GM19372 (cell line): ENCODE results near the gene ANTXR1.

Experiments
- ATAC-seq: cut with Tn5 transposase; IDR thresholded peaks from one replicate; pipeline ENCODE4 v1.9.1; 2021; ENCODE audit warnings: mild to moderate bottlenecking, low read depth, moderate library complexity; ENCODE audit not compliant: unreplicated experiment

ANTXR1 gene

DNA sequence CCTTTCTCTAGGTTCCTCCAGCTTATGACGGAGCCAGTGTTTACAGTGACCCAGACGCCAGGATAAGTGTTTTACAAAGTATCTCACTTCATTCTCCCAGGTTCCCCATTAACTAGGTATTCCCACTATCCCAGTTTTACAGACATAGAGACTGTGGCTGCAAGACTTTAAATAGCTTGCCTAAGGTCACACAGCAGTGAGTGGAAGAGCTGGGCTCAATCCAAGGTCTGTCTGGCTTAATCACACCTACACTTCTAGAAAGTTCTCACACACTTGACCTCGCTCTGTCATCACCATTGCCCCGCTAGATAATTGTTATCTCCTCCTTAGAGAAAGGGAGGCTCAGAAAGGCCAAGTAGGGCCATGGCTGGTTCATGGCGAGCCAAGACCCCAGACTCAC lies 110.2 kb downstream of the ANTXR1 start:
- no peak for ATAC-seq

DNA sequence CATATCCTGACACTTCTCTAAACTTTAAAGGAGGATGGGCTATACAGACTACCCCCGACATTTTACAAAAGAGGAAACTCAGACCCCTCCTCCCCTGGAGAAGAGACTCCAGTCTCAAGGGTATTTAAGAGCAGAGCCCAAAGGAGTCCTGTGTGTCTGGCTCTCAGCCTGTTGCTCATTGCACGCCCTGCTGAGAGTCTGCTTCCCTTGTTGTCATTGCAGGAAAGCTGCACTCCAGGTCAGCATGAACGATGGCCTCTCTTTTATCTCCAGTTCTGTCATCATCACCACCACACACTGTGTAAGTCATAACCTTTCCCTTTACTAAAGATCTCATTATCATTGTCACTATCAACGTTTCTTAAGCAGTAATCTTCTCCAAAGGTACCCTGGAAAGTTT lies 111.4 kb downstream of the ANTXR1 start:
- no peak for ATAC-seq

DNA sequence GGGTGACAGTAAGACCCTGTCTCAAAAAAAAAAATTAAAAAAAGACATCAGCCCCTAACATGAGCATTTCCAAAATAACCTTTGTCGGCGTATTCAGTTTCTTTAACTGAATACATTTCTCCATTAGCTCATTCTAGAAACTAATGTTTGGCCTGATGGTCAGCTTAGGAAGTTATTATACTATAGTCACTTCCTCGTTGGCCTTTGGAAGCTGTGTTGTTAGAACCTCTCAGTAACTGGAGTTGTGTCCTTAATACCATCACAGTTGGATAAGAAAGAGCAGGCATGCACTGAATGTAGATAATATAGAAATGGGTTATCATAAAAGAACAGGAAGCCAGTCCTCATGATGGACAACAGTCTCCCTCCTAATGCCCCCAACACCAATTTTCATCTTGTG lies 112.8 kb downstream of the ANTXR1 start:
- ATAC-seq, result no peak

DNA sequence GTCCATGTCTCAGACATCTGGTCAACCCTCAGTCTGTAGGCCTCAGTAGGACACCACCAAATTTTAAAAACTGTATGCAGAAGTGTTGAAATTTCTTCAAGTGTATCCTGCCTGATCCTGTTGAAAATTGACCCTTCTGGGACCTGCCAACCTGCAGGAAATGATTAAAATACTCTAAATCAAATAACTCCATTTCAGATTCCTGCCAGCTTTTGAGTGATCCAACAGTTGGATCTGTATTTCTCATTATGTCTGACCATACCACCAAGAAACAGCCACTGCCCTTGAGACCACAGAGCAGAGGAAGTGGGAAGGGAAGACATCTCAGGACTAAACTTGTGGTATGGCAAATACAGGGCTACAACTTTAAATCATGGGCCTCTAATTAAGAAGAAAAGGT lies 113.4 kb downstream of the ANTXR1 start:
- ATAC-seq, result no peak

DNA sequence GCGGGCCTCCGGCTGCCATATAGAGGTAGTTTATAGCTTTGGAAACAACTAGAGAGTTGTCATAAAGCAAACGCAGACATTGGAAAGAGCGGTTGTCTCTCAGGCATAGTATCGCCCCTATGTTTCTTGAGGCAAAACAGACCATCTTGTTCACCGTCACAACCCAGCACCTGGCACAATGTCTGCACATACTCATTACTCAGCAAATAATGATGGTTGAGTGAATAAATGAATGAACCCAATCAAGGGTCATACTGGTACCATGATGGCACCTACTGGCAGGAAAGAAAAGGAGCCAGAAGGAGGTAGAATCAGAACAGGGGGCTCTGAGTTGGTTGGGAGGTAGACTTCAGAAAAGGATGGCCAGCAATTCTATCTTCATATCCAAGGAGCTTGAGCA lies 118.5 kb downstream of the ANTXR1 start:
- no peak for ATAC-seq

DNA sequence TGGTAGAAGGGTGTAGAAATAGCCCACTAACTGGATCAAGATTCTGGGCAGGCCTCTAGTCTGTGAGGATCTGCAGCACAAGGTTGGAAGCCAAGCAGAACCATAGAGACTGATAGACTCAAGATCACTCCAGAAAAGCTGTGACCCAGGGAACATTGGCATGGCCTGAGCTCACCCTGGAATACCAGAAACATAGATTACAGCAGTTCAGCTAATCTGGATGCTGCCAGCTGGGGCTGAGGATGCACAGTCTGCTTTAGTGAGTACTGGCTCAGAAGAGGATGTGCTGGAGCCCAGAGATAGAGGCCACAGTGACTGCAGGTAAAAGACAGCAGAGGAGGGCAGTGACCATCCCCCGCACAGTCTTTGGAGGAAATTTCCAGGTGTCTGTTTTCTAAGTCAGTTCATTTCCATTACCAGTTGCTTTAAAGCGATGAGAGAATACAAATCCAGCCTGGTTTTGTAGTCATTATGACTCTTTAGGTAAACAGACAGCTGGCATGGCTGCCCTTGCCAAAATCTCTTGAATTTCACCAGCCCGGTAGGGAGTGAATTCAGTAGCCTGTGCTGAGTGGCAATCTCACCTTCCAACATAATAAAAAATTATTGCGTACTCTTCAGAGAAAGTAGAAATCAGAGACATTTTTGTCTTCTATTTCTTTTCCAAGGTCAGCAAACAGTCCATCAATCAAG lies 119.2 kb downstream of the ANTXR1 start:
- no peak for ATAC-seq

DNA sequence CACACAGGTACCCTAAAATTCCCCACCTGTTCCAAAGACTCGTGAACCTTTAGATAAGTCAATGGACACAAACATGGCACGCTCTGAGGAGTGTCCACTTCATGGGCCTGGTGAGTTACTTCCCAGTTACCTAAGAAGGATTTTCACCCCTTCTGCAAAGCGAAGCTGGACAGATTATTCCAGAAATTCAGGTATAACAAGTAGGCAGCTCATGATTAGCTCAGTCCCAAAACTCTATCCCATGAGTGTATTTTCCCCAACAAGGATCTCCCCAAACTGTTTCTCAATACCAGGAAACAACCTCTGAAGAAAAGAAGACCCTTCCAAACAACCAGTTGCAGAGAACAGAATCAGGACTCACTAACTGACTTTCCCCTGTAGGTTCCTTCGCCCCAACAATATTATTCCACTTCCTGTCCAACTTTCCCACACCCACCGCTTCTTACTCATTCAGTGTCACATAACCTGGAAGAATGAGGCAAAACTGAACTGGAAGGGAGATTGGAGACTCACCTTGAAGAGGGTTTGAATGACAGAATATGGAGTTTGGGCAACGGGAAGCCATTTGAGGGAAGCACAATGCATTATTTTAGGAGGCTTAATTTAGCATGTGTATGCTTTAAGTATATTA lies 120.1 kb downstream of the ANTXR1 start:
- no peak for ATAC-seq

DNA sequence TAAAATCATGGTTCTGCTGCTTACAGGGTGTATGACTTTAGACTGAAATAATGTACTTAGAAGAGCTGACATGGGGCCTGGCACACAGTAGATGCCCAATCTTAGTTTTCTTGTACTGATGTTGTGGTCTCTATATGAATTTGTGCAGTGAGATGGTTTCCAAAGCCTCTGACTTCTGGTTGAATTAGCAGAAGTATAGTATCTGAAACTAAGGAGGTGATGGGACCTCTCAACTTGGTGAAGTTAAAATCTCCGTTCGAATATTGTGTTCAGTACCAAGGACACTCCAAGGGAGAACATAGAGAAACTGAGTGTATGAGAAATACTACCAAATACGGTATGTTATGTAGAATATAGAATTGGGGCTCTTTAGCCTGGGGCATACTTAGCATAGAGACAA lies 120.9 kb downstream of the ANTXR1 start:
- ATAC-seq, result no peak

DNA sequence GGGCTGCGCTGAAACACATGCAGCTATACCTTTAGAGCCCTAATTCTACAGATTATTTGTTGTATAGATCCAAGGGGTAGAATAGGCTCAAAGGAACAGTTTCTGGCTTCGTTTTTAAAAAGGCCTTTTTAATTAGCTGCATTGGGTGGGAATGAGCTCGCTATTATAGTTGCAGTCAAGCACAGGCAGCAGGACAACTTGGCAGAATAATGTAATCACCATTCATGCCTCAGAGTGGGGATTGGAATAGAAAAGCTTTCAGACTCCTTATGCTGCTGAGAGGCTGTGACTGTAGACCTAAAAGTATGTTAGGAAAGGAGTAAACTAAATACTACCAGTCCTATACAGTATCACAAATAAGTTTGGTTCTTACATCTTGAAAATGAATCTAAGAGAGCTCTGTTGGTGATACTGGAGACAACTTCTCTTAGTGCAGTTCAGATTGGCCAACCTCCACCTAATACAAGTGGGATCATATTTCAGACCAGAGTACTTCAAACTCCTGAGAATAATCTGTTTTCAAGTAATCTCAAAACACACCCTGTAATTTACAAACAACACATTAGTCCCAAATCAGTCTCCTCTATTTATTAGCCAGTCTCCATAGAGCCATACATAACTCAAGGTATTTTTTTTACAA lies 121.4 kb downstream of the ANTXR1 start:
- ATAC-seq, result no peak

DNA sequence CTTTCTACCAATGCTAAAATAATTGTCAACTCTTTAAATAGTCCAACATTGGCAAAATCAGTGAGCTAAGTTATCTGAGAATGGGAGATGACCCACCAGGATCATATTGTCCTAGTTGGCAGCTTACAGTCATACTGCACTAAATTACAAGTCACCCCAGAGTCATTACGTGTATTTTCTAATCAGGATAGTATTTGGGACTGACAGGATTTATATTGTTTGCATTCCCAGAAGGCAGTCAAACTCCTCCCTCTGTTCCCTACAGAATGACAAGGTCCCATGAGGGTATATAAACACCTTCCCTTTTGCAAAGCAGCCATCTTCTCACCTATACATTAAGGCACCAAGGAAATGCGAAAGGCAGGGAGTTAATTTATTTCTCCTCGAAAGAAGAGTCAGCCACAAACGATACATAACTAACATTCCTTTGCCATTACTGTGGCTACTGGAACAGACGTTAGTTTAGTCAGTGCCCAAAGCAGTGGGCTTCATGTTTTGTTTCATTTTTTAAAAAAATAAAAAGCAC lies 125.3 kb downstream of the ANTXR1 start:
- ATAC-seq, result no peak

DNA sequence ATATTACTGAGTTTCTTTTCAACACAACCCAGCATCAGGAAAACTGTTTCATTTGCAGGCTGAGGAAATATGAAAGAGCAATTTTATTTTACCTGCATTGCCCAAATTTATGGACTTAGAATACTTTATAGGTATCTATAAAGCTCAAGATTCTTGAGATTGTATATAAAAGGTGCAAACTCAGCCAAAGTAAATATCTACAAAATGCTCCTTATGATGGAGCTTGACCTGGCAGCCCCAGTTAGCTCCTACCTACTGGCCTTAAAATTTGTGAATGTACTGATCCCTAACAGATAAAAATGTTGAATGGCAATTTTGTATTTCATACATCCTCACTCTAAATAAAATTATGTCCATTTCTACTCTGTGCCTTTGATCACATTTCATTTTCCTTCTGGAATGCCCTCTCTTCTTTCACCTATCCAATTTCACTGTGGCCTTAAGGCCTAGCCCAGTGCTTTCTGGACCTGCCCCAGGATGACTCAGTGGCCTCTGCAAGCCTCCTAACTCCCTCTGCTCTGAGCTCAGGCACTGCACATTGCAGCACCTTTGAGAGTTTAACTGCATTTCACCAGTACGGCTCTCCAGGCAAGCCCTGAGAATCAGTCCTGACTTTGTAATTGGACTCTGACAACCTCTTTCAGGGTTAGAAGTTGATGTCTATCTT lies 125.9 kb downstream of the ANTXR1 start:
- ATAC-seq, result no peak

DNA sequence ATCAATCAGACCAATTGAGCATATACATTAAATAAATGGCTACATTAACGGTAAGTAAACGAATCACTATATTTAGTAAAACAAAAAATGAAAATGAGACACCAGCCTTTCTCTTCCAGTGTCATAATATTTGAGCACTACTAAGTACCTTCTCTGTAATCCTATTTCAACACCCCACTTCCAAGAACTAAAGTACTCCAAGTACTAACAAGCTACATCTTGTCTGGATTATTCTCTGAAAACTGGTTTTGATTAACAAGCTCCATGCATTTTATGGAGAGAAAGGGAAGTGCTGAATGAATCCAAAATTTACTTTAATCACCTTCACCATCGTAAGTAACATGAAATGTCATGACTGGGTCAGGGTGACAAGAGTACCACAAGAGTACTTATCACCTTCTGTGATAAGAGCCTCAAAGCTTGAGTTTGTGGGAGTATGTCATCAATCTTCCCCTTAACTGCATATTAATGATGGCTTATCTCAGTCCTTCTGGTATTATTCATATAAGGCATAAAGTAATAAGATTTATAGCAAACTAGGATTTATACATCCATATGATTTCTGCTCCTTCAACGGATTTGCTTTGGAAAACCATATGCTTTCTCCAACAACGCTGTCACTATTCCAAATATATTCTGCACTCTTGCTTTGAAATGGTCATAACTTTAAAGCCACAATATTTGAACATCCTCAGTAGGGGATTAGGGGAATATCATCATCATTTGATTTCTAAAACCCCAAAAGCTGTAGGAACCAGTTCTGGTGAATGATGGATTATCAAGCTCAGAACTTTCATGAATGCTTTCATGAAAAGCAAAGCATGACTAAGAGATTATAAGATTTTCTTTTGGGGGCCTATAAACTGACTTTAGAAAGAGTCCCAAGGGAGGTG lies 127.0 kb downstream of the ANTXR1 start:
- ATAC-seq, result no peak

DNA sequence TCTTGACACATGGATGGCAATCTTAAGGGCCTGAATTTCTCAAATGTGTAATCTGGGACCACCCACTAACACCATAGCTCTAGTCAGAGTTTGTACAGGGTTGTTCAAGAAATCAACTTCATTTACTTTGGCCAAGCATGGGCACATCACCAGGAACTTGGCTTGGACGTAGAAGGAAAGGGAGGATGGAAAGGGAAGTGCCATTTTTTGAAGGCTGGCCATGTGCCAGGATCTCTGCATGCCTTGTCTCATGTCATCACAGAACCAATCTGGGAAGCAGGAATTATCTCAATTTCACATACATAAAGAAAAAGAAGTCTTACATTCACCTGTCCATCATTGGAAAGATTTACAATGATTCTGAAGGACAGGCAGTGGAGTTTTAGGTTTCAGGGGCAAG lies 128.1 kb downstream of the ANTXR1 start:
- ATAC-seq, result no peak

DNA sequence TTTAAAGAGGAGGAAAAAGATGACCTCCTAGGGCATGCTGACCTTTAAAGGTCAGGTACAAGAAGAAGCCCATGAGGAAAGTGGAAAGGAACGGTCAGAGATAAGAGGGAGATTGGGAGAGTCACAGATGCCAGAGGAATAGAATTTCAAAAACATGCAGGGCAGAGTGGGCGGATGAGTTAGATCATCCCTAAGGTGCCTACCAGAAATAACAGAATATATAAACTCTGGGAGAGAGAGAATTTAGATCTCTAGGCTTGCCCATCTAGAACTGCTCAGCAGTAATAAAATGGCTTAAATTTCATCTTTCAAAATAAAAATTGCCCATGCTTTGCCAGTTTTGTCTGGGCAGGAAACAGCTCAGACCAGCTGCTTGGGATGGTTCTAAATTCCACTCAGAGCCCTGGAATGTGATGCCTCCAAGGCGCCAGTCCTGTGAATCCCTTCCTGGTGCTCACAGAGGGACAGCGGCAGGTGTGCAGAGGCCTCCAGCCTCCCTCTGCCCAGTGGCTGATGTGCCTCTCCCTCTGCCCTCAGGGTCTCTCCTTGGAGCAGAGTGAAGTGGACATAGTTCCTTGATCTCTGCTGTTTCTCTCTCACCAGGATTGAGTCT lies 130.9 kb downstream of the ANTXR1 start:
- no peak for ATAC-seq

DNA sequence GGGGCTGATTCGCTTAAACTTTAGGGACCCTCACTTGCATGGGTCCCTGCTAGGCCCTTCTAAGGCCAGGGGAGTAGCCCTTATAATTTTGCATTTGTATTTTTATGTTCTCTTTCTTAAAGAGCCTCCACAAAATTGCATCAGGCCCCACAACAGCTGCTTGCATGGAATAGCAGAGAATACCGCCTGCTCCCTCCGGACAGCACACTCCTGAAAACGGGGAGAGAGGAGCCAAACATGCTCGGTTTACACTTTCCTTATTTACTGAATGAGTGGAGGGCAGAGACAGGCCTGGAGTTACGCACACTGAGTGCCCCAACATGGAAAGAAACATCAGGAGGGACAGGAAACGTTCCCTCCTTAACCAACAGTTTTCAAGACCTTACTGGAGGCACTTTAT lies 132.2 kb downstream of the ANTXR1 start:
- no peak for ATAC-seq

DNA sequence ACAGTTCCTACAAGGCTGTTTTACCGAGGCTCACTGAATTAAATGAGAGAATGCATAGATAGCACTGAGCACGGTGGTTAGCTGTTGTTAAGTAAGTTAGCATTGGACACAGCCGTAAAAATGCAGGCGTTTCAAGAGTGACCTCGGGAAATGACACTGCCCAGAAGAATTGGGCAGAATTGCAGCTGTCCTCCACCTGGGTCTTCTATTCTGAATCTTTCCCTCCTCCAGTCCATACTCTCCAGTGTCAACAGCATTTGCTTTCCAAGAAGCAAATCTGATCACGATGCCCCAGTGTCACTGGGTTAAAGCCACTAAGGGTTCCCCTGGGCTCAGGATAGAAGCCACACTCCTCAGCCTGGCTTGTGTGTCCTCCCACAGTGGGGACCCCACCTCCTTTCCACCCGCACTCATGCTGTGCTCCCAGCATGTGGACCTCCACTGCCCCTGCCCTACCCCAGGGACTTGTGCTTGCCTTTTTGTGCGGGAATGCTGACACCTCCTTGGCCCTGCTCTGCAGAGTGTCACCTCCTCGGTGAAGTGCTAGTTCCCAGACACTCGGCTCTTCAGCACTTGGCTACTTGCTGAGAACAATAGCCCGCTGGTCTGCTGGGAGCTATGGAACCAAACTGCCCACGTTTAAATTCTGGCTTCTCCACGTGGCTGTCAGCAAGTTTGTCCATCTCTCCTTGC lies 135.0 kb downstream of the ANTXR1 start:
- no peak for ATAC-seq

DNA sequence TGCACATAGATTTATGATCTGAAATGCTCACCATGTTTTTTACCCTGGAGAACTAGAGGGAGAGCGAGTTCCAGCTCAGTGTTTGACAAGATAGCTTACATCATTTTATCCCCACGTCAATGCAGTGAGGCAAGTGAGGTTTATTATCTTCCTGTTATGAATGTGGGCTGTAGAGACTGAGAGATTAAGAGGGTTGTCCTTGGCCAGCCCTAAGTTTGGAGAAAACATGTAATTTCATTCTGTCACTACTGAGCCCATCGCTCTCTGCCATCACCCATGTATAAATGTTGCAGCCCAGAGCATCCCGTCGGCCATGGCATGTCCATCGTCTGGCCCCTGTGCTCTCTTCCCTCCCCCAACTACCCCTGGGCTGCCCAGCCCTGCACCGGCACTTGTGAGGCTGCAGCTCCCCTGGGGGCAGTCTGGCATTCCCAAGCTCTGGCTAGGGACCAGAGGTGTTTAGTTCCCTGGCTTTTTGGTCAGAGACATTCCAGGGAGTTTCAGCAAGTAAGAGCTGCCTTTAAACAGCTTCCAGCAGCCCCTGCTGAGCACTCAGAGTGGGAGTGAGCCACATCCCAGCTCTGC lies 136.7 kb downstream of the ANTXR1 start:
- ATAC-seq, result no peak

DNA sequence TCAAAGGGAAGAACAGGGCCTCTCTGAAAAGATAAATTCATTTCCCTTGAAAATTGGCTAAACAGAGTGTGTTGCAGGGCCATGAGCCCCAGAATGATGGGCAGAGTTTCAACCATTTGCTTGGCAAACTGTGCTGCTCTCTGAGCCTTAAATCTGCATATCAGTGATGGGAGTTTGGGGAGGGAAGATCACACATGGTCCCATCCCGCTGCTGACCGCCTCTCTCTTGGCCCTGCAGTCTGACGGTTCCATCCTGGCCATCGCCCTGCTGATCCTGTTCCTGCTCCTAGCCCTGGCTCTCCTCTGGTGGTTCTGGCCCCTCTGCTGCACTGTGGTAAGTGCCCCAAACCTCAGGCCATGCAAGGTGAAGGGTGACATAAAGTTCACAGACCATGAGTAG lies 139.0 kb downstream of the ANTXR1 start:
- no peak for ATAC-seq
